Measurements from ENCODE around the gene KIDINS220. TPM values are rescaled to one million over a fixed set of nuclear protein-coding genes. Genes with fewer than 3 reads are reported as not detected.

Gene KIDINS220
- total and polyA plus RNA-seq, 9 of the 15 experiments (the other 6 are each of a cell fraction or from before 2014, with no cell fraction given), result 15.2 to 48.0 (median 34.4) TPM

- Histone ChIP-seq H2AFZ (ENCODE audit: low read depth, low read length) (no peak overlapping the region), H3K4me2 (ENCODE audit: insufficient read depth, low read length) (no peak overlapping the region)
- TF ChIP-seq DEAF1 (CRISPR knock-in tag; IDR thresholded peaks at IDR 0.05) (peak; percentile 68), RAD21 (CRISPR knock-in tag; conservative IDR thresholded peaks at IDR 0.05 in 1 of 2, IDR thresholded peaks at IDR 0.05 in 1 of 2) (peak; percentile 63 to 71), SRSF3 (IDR thresholded peaks at IDR 0.05; ENCODE audit: insufficient read depth, low read length) (no peak), NONO (IDR thresholded peaks at IDR 0.05; ENCODE audit: low read depth in 2 of 2, low read length in 1 of 2) (0 out of 4 replicates have a peak, but pooled peaks of 1 of the 2 experiments have one; percentile 26), ZNF76 (CRISPR knock-in tag; IDR thresholded peaks at IDR 0.05; ENCODE audit: borderline replicate concordance) (no peak), SMC3 (conservative IDR thresholded peaks at IDR 0.05; ENCODE audit: insufficient read depth, low read depth, low read length) (peak; percentile 37; the same call in 1 of the 2 replicates), ZBTB43 (CRISPR knock-in tag; IDR thresholded peaks at IDR 0.05) (no peak), SP1 (CRISPR knock-in tag; IDR thresholded peaks at IDR 0.05) (no peak), RBM15 (IDR thresholded peaks at IDR 0.05; ENCODE audit: insufficient read depth, low read length) (no peak), CTCF (IDR thresholded peaks at IDR 0.05 in 2 of 3, conservative IDR thresholded peaks at IDR 0.05 in 1 of 3; ENCODE audit: insufficient read depth in 2 of 3, low read depth in 1 of 3, low read length in 3 of 3) (peak; percentile 28 to 69 (median 58); a peak in 5 of 6 replicates)
Measured at GRCh38 chr2:8761529-8762164, 75.8 kb downstream of the KIDINS220 start.

More at GRCh38 chr2:8761529-8762164, 75.8 kb downstream of the KIDINS220 start:
- H3K27me3 ChIP-seq (ENCODE audit: control insufficient read depth in 2 of 2, insufficient read depth in 2 of 2, low read length in 2 of 2), result no peaks in the 10 kb centered on the region
- H3K9me1 ChIP-seq (ENCODE audit: control insufficient read depth, insufficient read depth, low read length), result no peaks in the 10 kb centered on the region
- H3K27ac ChIP-seq (ENCODE audit: extremely low read depth, low read depth, low read length), result no peak overlapping the region
- H3K9me3 ChIP-seq (replicated peaks; ENCODE audit: control insufficient read depth, insufficient read depth, low read depth, low read length), result no peaks in the 10 kb centered on the region
- 77% methylated on average over 1 of the region's 1 CpG for WGBS (ENCODE audit: insufficient coverage, low coverage, missing lambda C conversion rate)
- no TSS peak for BruUV-seq (replicated peaks)
- no peaks in the 10 kb centered on the region for H3K4me1 ChIP-seq (replicated peaks in 1 of 2; ENCODE audit: control insufficient read depth in 2 of 2, insufficient read depth in 2 of 2, low read length in 2 of 2)
- POLR2A ChIA-PET, result interaction anchor here (0.7 kb wide), 1 partner anchor 80 kb away, joined by 3 read pairs; the partner anchor contains the start of gene ID2
- FAIRE-seq (peak; percentile 79), DNase-seq (ENCODE audit: extremely low read depth in 1 of 4, low spot score in 3 of 4) (peak; percentile 39 to 55 (median 49)), ATAC-seq (peak; percentile 64)
- H3K79me2 ChIP-seq (ENCODE audit: control insufficient read depth, insufficient read depth, low read length), result no peaks in the 10 kb centered on the region
- CTCF ChIA-PET (ENCODE audit: low intra/inter-chr PET ratio), result interaction anchor here (0.7 to 1.8 kb wide), 3 partner anchors 69 to 368 kb away, joined by 3 to 13 read pairs (median 3); no protein-coding TSS in a partner anchor
- H4K20me1 ChIP-seq (replicated peaks; ENCODE audit: control insufficient read depth, insufficient read depth, low read length), result no peaks in the 10 kb centered on the region
- H3K4me3 ChIP-seq, result no peak overlapping the region
- H3K9ac ChIP-seq (ENCODE audit: insufficient read depth in 1 of 2, low read depth in 2 of 2, low read length in 2 of 2), result no peak overlapping the region
- in situ Hi-C loops (cut with MboI), result no loop called here
- peaks cover 15% of the 10 kb centered on the region; the same call in 2 of the 3 replicates for H3K36me3 ChIP-seq (ENCODE audit: control insufficient read depth, insufficient read depth, low read length)
- intact Hi-C loops (cut with micrococcal nuclease), result loop anchor here (1.0 kb wide), 2 partner anchors 69 to 236 kb away; no protein-coding TSS in a partner anchor

All from K562 (cell line).